ENCODE measurements around the gene DIS3L2.
"Not testable (repeated sequence)": the region's sequence is repeated elsewhere in the genome, so short reads cannot be mapped to it uniquely, and the experiment has no call there.

GRCh38 chr2:232115728-232116361, 154.3 kb downstream of the DIS3L2 start:
- TF ChIP-seq CTCF (IDR thresholded peaks at IDR 0.05); PRDM15 (CRISPR knock-in tag; IDR thresholded peaks at IDR 0.05); ZBTB21 (CRISPR knock-in tag; IDR thresholded peaks at IDR 0.05; ENCODE audit: borderline replicate concordance); TCF7 (CRISPR knock-in tag; IDR thresholded peaks at IDR 0.05; ENCODE audit: low read depth); SP1 (CRISPR knock-in tag; conservative IDR thresholded peaks at IDR 0.05); FOXP1 (CRISPR knock-in tag; IDR thresholded peaks at IDR 0.05; ENCODE audit: borderline replicate concordance); CREB1 (CRISPR knock-in tag; IDR thresholded peaks at IDR 0.05); ZNF512 (CRISPR knock-in tag; IDR thresholded peaks at IDR 0.05; ENCODE audit: borderline replicate concordance); FOXK1 (CRISPR knock-in tag; IDR thresholded peaks at IDR 0.05); IRF2 (CRISPR knock-in tag; IDR thresholded peaks at IDR 0.05; ENCODE audit: borderline replicate concordance, low read depth); ATF6 (CRISPR knock-in tag; IDR thresholded peaks at IDR 0.05): not testable (repeated sequence)

All from WTC11 (cell line).